IMR-90 (cell line): ENCODE measurements around the gene RASGRP3. TPM values are rescaled to one million over a fixed set of nuclear protein-coding genes. Genes with fewer than 3 reads are reported as not detected.
A peak's percentile ranks its signal among the peaks of the same experiment; 100 is the strongest.
"Not testable (repeated sequence)": the region's sequence is repeated elsewhere in the genome, so short reads cannot be mapped to it uniquely, and the experiment has no call there.

Source experiments
- ATAC-seq: fragments of 200-7000 bp; cut with Tn5 transposase; 2 replicates; pipeline ENCODE4 v1.9.1; 2020; ENCODE audit warnings: low read depth, mild to moderate bottlenecking, moderate library complexity
- BruUV-seq: library from RNA; stranded (reverse); fragments of 400-500 nt; replicated peaks from 2 replicates; lab custom pipeline; 2021; lab: Mats Ljungman, UMichigan
- CTCF ChIA-PET: fragments of 300-600 bp; formaldehyde crosslinking; extraction: SDS; loops from one replicate; lab custom pipeline; 2021; ENCODE audit warnings: antibody characterized with exemption; lab: Yijun Ruan, JAX
- POLR2A ChIA-PET: fragments of 300-600 bp; sonication (Branson Sonifier 250); formaldehyde crosslinking; loops from one replicate; lab custom pipeline; 2022; ENCODE audit warnings: antibody characterized with exemption; ENCODE audit not compliant: unreplicated experiment; lab: Charles Lee
- DNase-seq: peaks from one replicate; pipeline ENCODE4 v3.0.0; 2013
- H2AFZ ChIP-seq: replicated peaks from 2 replicates; pipeline ENCODE3; 2013; ENCODE audit warnings: low read length, mild to moderate bottlenecking; ENCODE audit not compliant: poor library complexity
- H2AK5ac ChIP-seq: 2 replicates; pipeline ENCODE4 v1.6.1; 2013; ENCODE audit warnings: low read depth, low read length, inconsistent platforms
- H2AK9ac ChIP-seq: replicated peaks from 2 replicates; pipeline ENCODE3; 2013; ENCODE audit warnings: mild to moderate bottlenecking, low read depth, low read length, moderate library complexity; ENCODE audit not compliant: poor library complexity
- H2BK120ac ChIP-seq: 2 replicates; pipeline ENCODE4 v1.6.1; 2013; ENCODE audit warnings: low read depth, low read length, inconsistent platforms
- H2BK15ac ChIP-seq: 3 replicates; pipeline ENCODE4 v1.6.1; 2013; ENCODE audit warnings: low read depth, low read length, inconsistent platforms
- H2BK20ac ChIP-seq: 2 replicates; pipeline ENCODE4 v1.6.1; 2013; ENCODE audit warnings: low read depth, mild to moderate bottlenecking, inconsistent platforms, low read length, moderate library complexity
- H2BK5ac ChIP-seq: 2 replicates; pipeline ENCODE4 v1.6.1; 2013; ENCODE audit warnings: mild to moderate bottlenecking, low read depth, low read length, inconsistent platforms; ENCODE audit not compliant: poor library complexity, severe bottlenecking
- H3K14ac ChIP-seq: replicated peaks from 2 replicates; pipeline ENCODE4 v1.6.1; 2013; ENCODE audit warnings: low read depth, low read length, inconsistent platforms
- H3K18ac ChIP-seq: 2 replicates; pipeline ENCODE4 v1.6.1; 2013; ENCODE audit warnings: low read depth, low read length, control low read depth
- H3K23ac ChIP-seq: 2 replicates; pipeline ENCODE4 v1.6.1; 2013; ENCODE audit warnings: low read depth, low read length, inconsistent platforms
- H3K27ac ChIP-seq: 2 replicates; pipeline ENCODE4 v1.5.1; 2013; ENCODE audit warnings: mild to moderate bottlenecking, control low read depth, low read length; ENCODE audit not compliant: insufficient read depth
- H3K27me3 ChIP-seq: 2 replicates; pipeline ENCODE4 v1.6.1; 2013; ENCODE audit warnings: low read length; ENCODE audit not compliant: control insufficient read depth, insufficient read depth
- H3K36me3 ChIP-seq: 2 replicates; pipeline ENCODE4 v1.6.1; 2013; ENCODE audit warnings: low read length, mixed read lengths; ENCODE audit not compliant: control insufficient read depth, insufficient read depth
- H3K4ac ChIP-seq: 2 replicates; pipeline ENCODE4 v1.6.1; 2013; ENCODE audit warnings: low read depth, low read length, inconsistent platforms
- H3K4me1 ChIP-seq: 2 replicates; pipeline ENCODE4 v1.6.1; 2013; ENCODE audit warnings: low read length, mixed read lengths; ENCODE audit not compliant: control insufficient read depth, insufficient read depth
- H3K4me2 ChIP-seq: 2 replicates; pipeline ENCODE4 v1.6.1; 2013; ENCODE audit warnings: low read depth, mild to moderate bottlenecking, control low read depth, low read length, moderate library complexity
- H3K4me3 ChIP-seq: 2 replicates; pipeline ENCODE4 v1.5.1; 2013; ENCODE audit warnings: low read depth, mild to moderate bottlenecking, control low read depth, low read length, moderate library complexity; ENCODE audit not compliant: insufficient read depth
- H3K56ac ChIP-seq: 2 replicates; pipeline ENCODE4 v1.6.1; 2013; ENCODE audit warnings: low read length, inconsistent platforms; ENCODE audit not compliant: insufficient read depth; ENCODE audit errors: extremely low read depth
- H3K79me1 ChIP-seq, 2 experiments: 2 replicates each; pipeline ENCODE4 v1.6.1; 2013; ENCODE audit warnings: low read length in 2 of 2, inconsistent platforms in 1 of 2, low read depth in 1 of 2
- H3K9ac ChIP-seq: 2 replicates; pipeline ENCODE4 v1.6.1; 2013; ENCODE audit warnings: low read depth, low read length, control low read depth
- H3K9me1 ChIP-seq: 2 replicates; pipeline ENCODE4 v1.6.1; 2013; ENCODE audit warnings: low read length, inconsistent platforms; ENCODE audit not compliant: insufficient read depth
- H3K9me3 ChIP-seq: 2 replicates; pipeline ENCODE4 v1.6.1; 2013; ENCODE audit warnings: low read length; ENCODE audit not compliant: control insufficient read depth, insufficient read depth
- H4K20me1 ChIP-seq: 2 replicates; pipeline ENCODE4 v1.6.1; 2013; ENCODE audit warnings: low read length, inconsistent platforms; ENCODE audit not compliant: insufficient read depth
- H4K5ac ChIP-seq: 2 replicates; pipeline ENCODE4 v1.6.1; 2013; ENCODE audit warnings: mild to moderate bottlenecking, low read depth, low read length, control low read depth
- H4K8ac ChIP-seq, 2 experiments: 2 replicates each; pipeline ENCODE4 v1.6.1; 2013; ENCODE audit warnings: low read depth in 2 of 2, low read length in 2 of 2, control low read depth in 1 of 2, inconsistent platforms in 1 of 2
- H4K91ac ChIP-seq: 2 replicates; pipeline ENCODE4 v1.6.1; 2013; ENCODE audit warnings: low read depth, low read length, inconsistent platforms; ENCODE audit not compliant: insufficient read depth
- RAD21 ChIP-seq: IDR thresholded peaks from 2 replicates; pipeline ENCODE4 v1.6.1; 2012; ENCODE audit warnings: low read length, improper control_type of control experiment
- RCOR1 ChIP-seq: IDR thresholded peaks from 2 replicates; pipeline ENCODE4 v1.6.1; 2012; ENCODE audit warnings: mild to moderate bottlenecking, low read length, improper control_type of control experiment; ENCODE audit not compliant: insufficient replicate concordance
- SMC3 ChIP-seq: fragments of 150-350 bp; IDR thresholded peaks from 2 replicates; pipeline ENCODE4 v1.6.1; 2016; ENCODE audit warnings: low read depth, mild to moderate bottlenecking, antibody characterized with exemption, low read length, moderate library complexity
- WGBS, 2 experiments: methylation state at CpG; one replicate each; pipeline versions ENCODE4 v1.1.5 to v1.1.7; 2013; ENCODE audit warnings: missing lambda C conversion rate in 2 of 2; ENCODE audit not compliant: insufficient read length in 1 of 2; ENCODE audit errors: extremely low coverage in 2 of 2; 5-methylcytosine and 5-hydroxymethylcytosine counted together
- dilution Hi-C: fragments of 300-500 bp; cut with HindIII; formaldehyde crosslinking; loops from one replicate; pipeline ENCODE4 v1.14.3; 2018; ENCODE audit warnings: low sequenced_read_pairs; ENCODE audit not compliant: unreplicated experiment
- in situ Hi-C: fragments of 300-500 bp; cut with MboI; formaldehyde crosslinking; loops from 3 replicates; pipeline ENCODE4 v1.14.3; 2019; ENCODE audit warnings: low sequenced_read_pairs, inconsistent platforms, mixed read lengths
- intact Hi-C: fragments of 100-400 bp; cut with micrococcal nuclease; formaldehyde crosslinking; loops from 2 replicates; pipeline ENCODE4 v1.10.0; 2022
- polyA plus RNA-seq, 3 experiments: library from polyadenylated mRNA; depleted of rRNA; stranded (reverse); fragments of >200 nt; gene quantifications; 2 replicates each; pipeline ENCODE4 v1.2.3, GENCODE V29; 2012; ENCODE audit warnings: low replicate concordance in 1 of 3
- total RNA-seq: library from RNA; depleted of rRNA; stranded (reverse); fragments of >200 nt; gene quantifications from 2 replicates; pipeline ENCODE4 v1.2.3, GENCODE V29; 2012
- TF ChIP-seq, protein P1 (sequence below): conservative IDR thresholded peaks from 2 replicates; pipeline ENCODE4 v1.5.1; 2012; ENCODE audit warnings: mild to moderate bottlenecking, low read depth, low read length, improper control_type of control experiment

The RASGRP3 gene
- total and polyA plus RNA-seq, 2 of the 4 experiments (the other 2 are of a cell fraction): 1.7 to 3.0 TPM

DNA sequence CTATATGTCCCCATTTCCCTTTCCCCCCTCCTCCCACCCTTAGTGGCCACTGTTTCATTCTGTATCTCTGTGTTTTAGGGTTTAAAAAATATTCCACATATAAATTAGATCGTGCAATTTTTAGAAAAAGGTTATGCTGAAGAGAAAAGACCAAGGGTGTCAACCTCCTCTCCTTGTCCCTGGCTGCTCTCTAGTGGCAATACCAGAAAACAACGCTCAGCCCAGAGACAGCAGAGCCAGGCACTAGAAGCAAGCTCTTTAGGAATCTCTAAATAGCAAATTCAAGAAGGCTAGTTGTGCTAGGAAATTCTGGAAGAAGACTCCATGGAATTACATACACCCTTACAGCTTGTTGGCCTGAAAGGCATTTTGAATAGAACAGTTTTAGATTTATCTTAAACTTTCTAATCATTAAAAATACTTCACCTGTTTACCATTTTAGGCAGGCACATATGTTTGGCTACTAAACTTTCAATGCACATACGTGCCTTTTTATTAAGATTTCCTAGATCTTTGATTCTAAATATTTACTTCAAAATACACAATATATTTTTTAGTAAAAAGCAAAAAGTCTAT, 35.1 kb upstream of the RASGRP3 start:
- peak; percentile 78 for DNase-seq
- POLR2A ChIA-PET: no interaction called here
- peak overlapping the region; percentile 56; the same call in 1 of the 2 replicates for H2BK120ac ChIP-seq

DNA sequence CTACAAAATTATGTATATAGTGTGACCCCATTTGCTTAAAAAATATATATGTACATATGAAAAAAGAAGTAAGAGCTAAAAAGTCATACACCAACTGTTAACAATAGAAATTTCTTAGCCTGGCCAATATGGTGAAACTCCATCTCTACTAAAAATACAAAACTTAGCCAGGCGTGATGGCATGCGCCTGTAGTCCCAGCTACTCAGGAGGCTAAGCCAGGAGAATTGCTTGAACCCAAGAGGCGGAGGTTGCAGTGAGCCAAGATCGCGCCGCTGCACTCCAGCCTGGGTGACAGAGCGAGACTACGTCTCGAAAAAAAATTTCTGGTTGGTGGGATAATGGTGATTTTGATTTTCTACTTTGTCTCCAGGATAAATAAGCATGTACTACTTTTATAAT, 34.4 kb upstream of the RASGRP3 start:
- H3K27me3 ChIP-seq, H4K91ac ChIP-seq, H2BK20ac ChIP-seq, H3K9me3 ChIP-seq, H4K20me1 ChIP-seq, H2AK5ac ChIP-seq, H3K4ac ChIP-seq, POLR2A ChIA-PET, H2BK120ac ChIP-seq, H2BK15ac ChIP-seq, H3K4me1 ChIP-seq, in situ Hi-C loops, H4K5ac ChIP-seq, DNase-seq, H2AFZ ChIP-seq, H3K9ac ChIP-seq, H3K27ac ChIP-seq, H4K8ac ChIP-seq, BruUV-seq, H3K36me3 ChIP-seq, H3K14ac ChIP-seq, ATAC-seq, H3K56ac ChIP-seq, H3K4me2 ChIP-seq, H2AK9ac ChIP-seq, H2BK5ac ChIP-seq, dilution Hi-C loops, H3K9me1 ChIP-seq, H3K79me1 ChIP-seq, H3K18ac ChIP-seq, H3K23ac ChIP-seq, H3K4me3 ChIP-seq: not testable (repeated sequence)
- WGBS, 2 experiments: no CpG with 5 or more reads among the region's 9 CpGs
- intact Hi-C loops: loop anchor here (2.0 to 5.0 kb wide), 3 partner anchors 150 to 495 kb away; partner anchors contain the start of gene LTBP1
- CTCF ChIA-PET: interaction anchor here (0.7 to 1.6 kb wide), 4 partner anchors 10 to 144 kb away, joined by 3 to 16 read pairs (median 6); no protein-coding TSS in a partner anchor

More for the DNA sequence above, 35.1 kb upstream of the RASGRP3 start:
- Histone ChIP-seq H3K27ac (no peak overlapping the region), H4K91ac (no peak overlapping the region), H3K4ac (peak overlapping the region; percentile 56), H3K4me1 (peaks cover 6% of the 10 kb centered on the region; the same call in 1 of the 2 replicates), H3K18ac (no peak overlapping the region), H3K9me3 (no peaks in the 10 kb centered on the region), H2AK9ac (no peak overlapping the region), H3K79me1 (no peaks in the 10 kb centered on the region), H3K27me3 (no peaks in the 10 kb centered on the region), H2BK20ac (peak overlapping the region; percentile 58), H2AK5ac (peak overlapping the region; percentile 38; the same call in 1 of the 2 replicates), H4K8ac (peak overlapping the region; percentile 9 to 26; a peak in 1 of 4 replicates), H4K5ac (no peak overlapping the region), H3K4me3 (no peak overlapping the region), H3K56ac (no peak overlapping the region), H3K23ac (no peak overlapping the region), H3K9ac (no peak overlapping the region), H4K20me1 (no peaks in the 10 kb centered on the region), H2BK15ac (peak overlapping the region; percentile 71; the same call in 2 of the 3 replicates), H3K4me2 (no peak overlapping the region), H3K9me1 (peaks cover 7% of the 10 kb centered on the region), H3K36me3 (no peaks in the 10 kb centered on the region), H3K14ac (no peak overlapping the region), H2BK5ac (no peak overlapping the region), H2AFZ (no peak overlapping the region)
- WGBS, 2 experiments: no CpG with 5 or more reads among the region's 3 CpGs
- no TSS peak for BruUV-seq
- intact Hi-C loops: loop anchor here (1.0 to 5.0 kb wide), 5 partner anchors 28 to 669 kb away; partner anchors contain the start of gene LTBP1
- dilution Hi-C loops: no loop called here
- CTCF ChIA-PET: interaction anchor here (0.5 to 1.6 kb wide), 15 partner anchors 9 to 408 kb away, joined by 3 to 16 read pairs (median 3); no protein-coding TSS in a partner anchor
- ATAC-seq: peak; percentile 80
- TF ChIP-seq RCOR1 (no peak), RAD21 (peak; percentile 95), SMC3 (peak; percentile 92)
- TF ChIP-seq, protein P1, sequence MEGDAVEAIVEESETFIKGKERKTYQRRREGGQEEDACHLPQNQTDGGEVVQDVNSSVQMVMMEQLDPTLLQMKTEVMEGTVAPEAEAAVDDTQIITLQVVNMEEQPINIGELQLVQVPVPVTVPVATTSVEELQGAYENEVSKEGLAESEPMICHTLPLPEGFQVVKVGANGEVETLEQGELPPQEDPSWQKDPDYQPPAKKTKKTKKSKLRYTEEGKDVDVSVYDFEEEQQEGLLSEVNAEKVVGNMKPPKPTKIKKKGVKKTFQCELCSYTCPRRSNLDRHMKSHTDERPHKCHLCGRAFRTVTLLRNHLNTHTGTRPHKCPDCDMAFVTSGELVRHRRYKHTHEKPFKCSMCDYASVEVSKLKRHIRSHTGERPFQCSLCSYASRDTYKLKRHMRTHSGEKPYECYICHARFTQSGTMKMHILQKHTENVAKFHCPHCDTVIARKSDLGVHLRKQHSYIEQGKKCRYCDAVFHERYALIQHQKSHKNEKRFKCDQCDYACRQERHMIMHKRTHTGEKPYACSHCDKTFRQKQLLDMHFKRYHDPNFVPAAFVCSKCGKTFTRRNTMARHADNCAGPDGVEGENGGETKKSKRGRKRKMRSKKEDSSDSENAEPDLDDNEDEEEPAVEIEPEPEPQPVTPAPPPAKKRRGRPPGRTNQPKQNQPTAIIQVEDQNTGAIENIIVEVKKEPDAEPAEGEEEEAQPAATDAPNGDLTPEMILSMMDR: peak; percentile 90
- in situ Hi-C loops: no loop called here
